Body of pancreas (tissue), 4 donors: ENCODE results near the gene AGXT2. TPM values are rescaled to one million over a fixed set of nuclear protein-coding genes. Genes with fewer than 3 reads are reported as not detected.
"Not testable (repeated sequence)": the region's sequence is repeated elsewhere in the genome, so short reads cannot be mapped to it uniquely, and the experiment has no call there.

Source experiments
- ATAC-seq: fragments of 150-250 bp; one replicate; pipeline ENCODE4 v1.9.1; 2016
- DNase-seq, 4 donors: peaks; one replicate each; pipeline ENCODE4 v3.0.0-alpha.2; 2019
- H3K27ac ChIP-seq, 4 donors: fragments of 200-600 bp; sonication (generic); 1 replicate in 3 of 4; 2 replicates in 1 of 4; pipeline versions ENCODE4 v1.5.1 to v1.6.1; 2016 to 2019; ENCODE audit warnings: mild to moderate bottlenecking in 1 of 4, mixed read lengths in 1 of 4, moderate library complexity in 1 of 4
- H3K27me3 ChIP-seq, 2 donors: fragments of 200-600 bp; sonication (generic); one replicate each; pipeline ENCODE4 v1.6.0; 2016; ENCODE audit warnings: mild to moderate bottlenecking in 1 of 2
- H3K36me3 ChIP-seq, 2 donors: fragments of 200-600 bp; sonication (generic); replicated peaks in 1 of 2; 2 replicates each; pipeline ENCODE4 v1.5.1; 2016; ENCODE audit warnings: low read depth in 2 of 2; ENCODE audit not compliant: insufficient read depth in 1 of 2
- H3K4me1 ChIP-seq: fragments of 200-600 bp; sonication (generic); one replicate; pipeline ENCODE4 v1.6.0; 2016
- H3K4me3 ChIP-seq, 2 donors: fragments of 200-600 bp; sonication (generic); 1 replicate in 1 of 2; 2 replicates in 1 of 2; pipeline ENCODE4 v1.5.1; 2016 to 2019
- H3K9me3 ChIP-seq, 3 donors: fragments of 200-600 bp; sonication (generic); 1 replicate in 2 of 3; 2 replicates in 1 of 3; pipeline ENCODE4 v1.5.1; 2016
- POLR2A ChIP-seq, 3 donors: fragments of 450-650 bp; IDR thresholded peaks; one replicate each; pipeline ENCODE4 v1.6.1; 2016; ENCODE audit warnings: antibody characterized with exemption in 3 of 3, mild to moderate bottlenecking in 2 of 3
- WGBS, 2 donors: methylation state at CpG; one replicate each; pipeline ENCODE4 v1.1.5; 2017; 5-methylcytosine and 5-hydroxymethylcytosine counted together
- intact Hi-C: fragments of 100-400 bp; cut with DNase I; formaldehyde crosslinking; loops from one replicate; pipeline ENCODE4 v1.15.1; 2023
- total RNA-seq, 2 donors: library from RNA; depleted of rRNA; stranded (reverse); fragments of >200 nt; gene quantifications; one replicate each; pipeline ENCODE4 v1.1.0, GENCODE V29; 2016
- TF ChIP-seq, protein P1 (sequence below), 7 experiments: fragments of 450-650 bp in 4 of 7; fragments of 200-600 bp in 3 of 7; sonication (generic) in 3 of 7; IDR thresholded peaks; one replicate each; pipeline ENCODE4 v1.5.1; 2016 to 2019; ENCODE audit warnings: antibody characterized with exemption in 7 of 7

Gene AGXT2
- total RNA-seq, 2 donors from 2014 or later = not detected

GRCh38 chr5:34977934-34978613 is 69.7 kb downstream of the AGXT2 start:
- Histone ChIP-seq H3K9me3 (no peaks in the 10 kb centered on the region), H3K4me1 (no peaks in the 10 kb centered on the region), H3K4me3 (no peak overlapping the region), H3K36me3 (no peaks in the 10 kb centered on the region), H3K27ac (no peak overlapping the region), H3K27me3 (no peaks in the 10 kb centered on the region)
- intact Hi-C loops = no loop called here
- DNase-seq (no peak), ATAC-seq (no peak)
- WGBS, 2 donors = 40 to 88% methylated on average over 1 to 2 of the region's 2 CpGs
- TF ChIP-seq, protein P1, sequence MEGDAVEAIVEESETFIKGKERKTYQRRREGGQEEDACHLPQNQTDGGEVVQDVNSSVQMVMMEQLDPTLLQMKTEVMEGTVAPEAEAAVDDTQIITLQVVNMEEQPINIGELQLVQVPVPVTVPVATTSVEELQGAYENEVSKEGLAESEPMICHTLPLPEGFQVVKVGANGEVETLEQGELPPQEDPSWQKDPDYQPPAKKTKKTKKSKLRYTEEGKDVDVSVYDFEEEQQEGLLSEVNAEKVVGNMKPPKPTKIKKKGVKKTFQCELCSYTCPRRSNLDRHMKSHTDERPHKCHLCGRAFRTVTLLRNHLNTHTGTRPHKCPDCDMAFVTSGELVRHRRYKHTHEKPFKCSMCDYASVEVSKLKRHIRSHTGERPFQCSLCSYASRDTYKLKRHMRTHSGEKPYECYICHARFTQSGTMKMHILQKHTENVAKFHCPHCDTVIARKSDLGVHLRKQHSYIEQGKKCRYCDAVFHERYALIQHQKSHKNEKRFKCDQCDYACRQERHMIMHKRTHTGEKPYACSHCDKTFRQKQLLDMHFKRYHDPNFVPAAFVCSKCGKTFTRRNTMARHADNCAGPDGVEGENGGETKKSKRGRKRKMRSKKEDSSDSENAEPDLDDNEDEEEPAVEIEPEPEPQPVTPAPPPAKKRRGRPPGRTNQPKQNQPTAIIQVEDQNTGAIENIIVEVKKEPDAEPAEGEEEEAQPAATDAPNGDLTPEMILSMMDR (IDR thresholded peaks at IDR 0.05) = no peak
- no peak for TF ChIP-seq POLR2A (IDR thresholded peaks at IDR 0.05)

DNA sequence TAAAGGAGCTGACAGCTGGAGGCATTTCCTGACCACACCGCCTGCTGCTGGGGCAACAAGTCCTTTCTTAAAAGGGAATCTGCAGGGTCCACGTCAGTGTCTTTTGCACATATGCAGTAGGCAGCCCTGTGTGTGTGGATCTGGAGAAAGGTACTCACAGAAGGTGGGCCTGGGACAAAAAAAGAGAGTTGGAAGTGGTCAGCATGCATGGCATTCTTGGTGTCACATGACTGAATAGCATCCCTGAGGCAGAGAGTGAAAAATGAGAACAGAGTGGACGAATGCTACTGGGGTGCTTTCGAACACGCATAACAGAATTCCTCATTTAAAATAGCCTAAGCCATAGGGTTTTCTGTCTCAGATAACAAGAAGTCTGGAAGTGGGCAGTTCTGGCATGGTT is 71.4 kb downstream of the AGXT2 start:
- Histone ChIP-seq H3K4me3 (no peak overlapping the region), H3K27me3 (no peaks in the 10 kb centered on the region), H3K9me3 (no peaks in the 10 kb centered on the region), H3K36me3 (no peaks in the 10 kb centered on the region), H3K27ac (no peak overlapping the region), H3K4me1 (no peaks in the 10 kb centered on the region)
- DNase-seq (no peak), ATAC-seq (no peak)
- TF ChIP-seq POLR2A (IDR thresholded peaks at IDR 0.05) = no peak
- TF ChIP-seq, protein P1 (IDR thresholded peaks at IDR 0.05) = no peak
- 80 to 93% methylated on average over 5 of the region's 5 CpGs for WGBS, 2 donors
- intact Hi-C loops = no loop called here

- H3K27ac ChIP-seq, ATAC-seq, H3K4me3 ChIP-seq, H3K9me3 ChIP-seq, H3K36me3 ChIP-seq, intact Hi-C loops, H3K4me1 ChIP-seq, DNase-seq, H3K27me3 ChIP-seq: not testable (repeated sequence)
- WGBS, 2 donors = 85 to 90% methylated on average over 3 of the region's 4 CpGs
These were observed 76.1 kb downstream of the AGXT2 start for GRCh38 chr5:34971655-34972054.

- TF ChIP-seq, protein P1 (IDR thresholded peaks at IDR 0.05) = no peak
- Histone ChIP-seq H3K4me3 (no peak overlapping the region), H3K36me3 (no peaks in the 10 kb centered on the region), H3K9me3 (no peaks in the 10 kb centered on the region), H3K4me1 (no peaks in the 10 kb centered on the region), H3K27me3 (no peaks in the 10 kb centered on the region), H3K27ac (no peak overlapping the region)
- DNase-seq (no peak), ATAC-seq (no peak)
- 60 to 100% methylated on average over 1 of the region's 1 CpG for WGBS, 2 donors
- intact Hi-C loops = no loop called here
These were observed 77.2 kb downstream of the AGXT2 start for GRCh38 chr5:34970552-34970951.

DNA sequence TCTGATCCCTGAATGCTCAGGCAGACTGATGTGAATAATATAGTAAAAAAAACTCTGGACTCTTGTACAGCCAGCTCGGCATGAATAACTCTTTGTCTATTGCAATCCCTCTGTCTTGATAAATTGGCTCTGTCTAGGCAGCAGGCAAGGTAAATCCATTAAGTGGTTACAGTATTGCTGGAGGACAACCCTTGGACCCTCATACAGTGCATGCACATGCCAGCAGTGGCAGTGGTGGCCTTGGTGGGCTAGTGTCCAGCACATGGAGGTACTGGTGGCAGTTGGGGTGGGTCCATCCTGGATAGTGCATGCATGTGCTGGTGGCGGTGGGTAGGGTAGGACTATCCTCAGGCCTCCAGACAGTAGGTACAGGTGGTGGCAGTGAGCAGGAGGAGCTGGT is 79.5 kb downstream of the AGXT2 start:
- intact Hi-C loops = no loop called here
- Histone ChIP-seq H3K4me3 (no peak overlapping the region), H3K36me3 (no peaks in the 10 kb centered on the region), H3K27ac (no peak overlapping the region), H3K27me3 (no peaks in the 10 kb centered on the region), H3K4me1 (no peaks in the 10 kb centered on the region), H3K9me3 (no peaks in the 10 kb centered on the region)
- no peak for ATAC-seq
- TF ChIP-seq, protein P1 (IDR thresholded peaks at IDR 0.05) = no peak
- TF ChIP-seq POLR2A (IDR thresholded peaks at IDR 0.05) = no peak
- no peak for DNase-seq
- 80 to 97% methylated on average over 2 of the region's 2 CpGs for WGBS, 2 donors
